HG03139 (cell line): Measurements from ENCODE around the gene COMMD8.
A peak's percentile ranks its signal among the peaks of the same experiment; 100 is the strongest.

Experiments
- ATAC-seq: cut with Tn5 transposase; IDR thresholded peaks from one replicate; pipeline ENCODE4 v1.9.1; 2021; ENCODE audit not compliant: unreplicated experiment

COMMD8 gene

DNA sequence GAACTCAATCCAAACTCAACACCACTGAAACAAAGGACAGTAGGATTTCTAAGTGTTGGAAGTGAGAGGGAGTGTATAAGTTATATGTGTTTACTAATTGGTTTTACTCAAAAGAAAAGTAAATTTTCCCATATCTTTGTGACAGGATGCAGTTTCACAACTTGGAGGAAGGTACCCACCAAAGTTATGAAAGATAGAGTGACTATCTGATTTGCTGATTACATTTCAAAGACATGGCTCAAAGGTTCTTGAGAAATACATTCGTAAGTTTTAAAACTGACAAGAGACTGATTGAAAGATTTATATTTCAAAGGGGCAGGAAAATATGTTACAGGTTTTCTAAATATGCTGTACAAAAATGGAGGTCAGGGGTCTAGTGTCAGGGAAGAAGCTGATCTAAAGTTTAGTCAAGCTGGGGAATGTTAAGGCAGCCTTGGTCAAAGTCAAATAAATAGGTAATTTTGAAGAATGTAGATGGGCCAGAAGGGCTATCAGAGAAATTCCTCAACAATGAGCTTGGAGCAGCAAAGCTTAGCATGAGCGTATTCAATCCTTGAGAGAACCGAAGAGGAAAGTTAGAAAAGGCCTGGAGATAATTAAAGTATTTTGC is 9.7 kb upstream of the COMMD8 start:
- no peak for ATAC-seq

GRCh38 chr4:47471591-47471990 is 8.1 kb upstream of the COMMD8 start:
- no peak for ATAC-seq

GRCh38 chr4:47471064-47471463 is 7.6 kb upstream of the COMMD8 start:
- ATAC-seq = no peak

DNA sequence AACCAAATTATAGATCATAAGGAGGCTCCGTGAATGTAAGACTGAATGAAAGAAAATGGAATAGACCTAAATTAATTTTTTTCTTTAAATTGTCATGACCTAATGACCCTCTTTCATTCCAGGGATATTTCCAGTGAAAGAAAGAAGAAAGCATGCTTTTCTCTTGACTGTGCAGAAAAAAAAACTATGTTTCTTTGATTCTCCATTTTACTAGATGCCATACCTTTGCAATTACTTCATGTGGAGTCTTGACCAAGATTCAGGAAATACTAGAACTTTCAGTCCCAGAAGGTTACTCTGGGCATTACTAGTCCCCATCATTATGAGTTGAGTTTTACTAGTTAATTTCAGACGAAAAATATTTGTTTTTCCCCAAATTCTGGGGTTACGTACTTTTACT is 6.4 kb upstream of the COMMD8 start:
- no peak for ATAC-seq

DNA sequence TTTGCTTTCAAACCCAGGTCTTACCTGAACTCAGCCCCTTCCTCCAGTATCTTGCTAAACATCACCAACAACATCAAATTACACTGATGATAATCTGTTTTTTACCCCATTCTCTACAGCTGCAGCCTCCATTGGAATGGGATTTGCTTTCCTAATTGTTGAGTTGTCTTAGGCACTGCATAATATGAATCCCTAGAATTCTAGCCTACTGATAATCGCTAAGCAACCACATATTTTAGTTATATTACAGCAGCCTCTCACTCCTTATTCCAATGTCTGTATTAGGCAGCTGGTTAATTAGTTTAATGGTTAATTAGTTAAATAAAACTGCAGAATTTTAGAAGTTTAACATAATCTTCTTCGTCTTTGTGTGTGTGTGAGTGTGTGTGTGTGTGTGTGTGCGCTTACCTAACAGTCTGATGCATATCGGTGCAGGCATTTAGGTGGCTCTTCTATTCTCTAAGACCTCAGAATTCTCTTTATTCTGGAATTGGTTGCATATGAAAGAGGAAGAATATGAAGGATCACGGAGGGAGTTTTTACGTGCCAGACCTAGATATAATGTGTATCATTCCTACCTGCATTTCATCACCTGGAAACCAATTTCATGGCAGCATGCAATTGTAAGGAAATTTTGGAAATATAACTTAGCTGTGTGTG is 5.3 kb upstream of the COMMD8 start:
- ATAC-seq = no peak

GRCh38 chr4:47466056-47466785 is 2.7 kb upstream of the COMMD8 start:
- ATAC-seq = no peak

DNA sequence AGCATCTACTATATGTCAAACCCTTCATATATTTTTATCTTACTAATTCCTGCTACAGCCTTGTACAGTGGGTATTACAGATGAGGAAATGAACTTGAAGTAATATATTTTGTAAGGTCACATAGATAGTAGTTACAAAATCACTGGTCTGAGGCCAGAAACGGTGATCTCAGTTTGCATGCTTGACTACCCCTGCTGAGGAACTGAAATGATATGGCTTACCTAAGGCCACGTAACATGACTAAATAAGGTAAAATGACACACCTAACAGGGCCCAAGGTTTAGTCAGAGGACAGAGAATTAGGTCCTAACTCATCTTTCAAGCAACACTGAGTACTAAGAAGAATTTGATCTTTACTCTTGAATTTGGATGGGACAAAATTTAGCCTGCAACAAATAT is 1.5 kb upstream of the COMMD8 start:
- ATAC-seq = peak; percentile 23

DNA sequence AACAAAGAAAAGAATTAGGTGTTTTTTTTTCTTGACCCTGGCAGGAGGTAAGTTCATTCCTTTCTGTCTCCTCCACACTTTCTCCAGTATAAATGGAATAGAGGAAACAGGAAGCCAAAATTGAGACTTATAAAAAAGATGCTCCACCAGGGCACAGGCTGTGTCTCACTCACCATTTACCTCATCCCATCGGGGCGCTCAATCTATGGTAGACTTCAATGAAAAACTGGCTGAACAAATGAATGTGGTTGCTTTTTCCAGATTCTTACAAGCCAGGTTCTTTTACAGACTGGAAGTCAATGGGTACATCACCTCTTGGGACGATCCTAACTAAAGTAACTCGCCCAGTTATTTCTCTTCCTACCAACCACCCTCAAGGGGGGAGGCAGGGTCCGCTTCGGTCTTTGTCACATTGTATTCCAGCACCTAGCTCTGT is 685 bp downstream of the COMMD8 start:
- ATAC-seq = peak; percentile 19

- no peak for ATAC-seq
Observed at GRCh38 chr4:47451657-47452056, 11.8 kb downstream of the COMMD8 start.

- no peak for ATAC-seq
Observed at GRCh38 chr4:47444031-47444430, 19.5 kb downstream of the COMMD8 start.

DNA sequence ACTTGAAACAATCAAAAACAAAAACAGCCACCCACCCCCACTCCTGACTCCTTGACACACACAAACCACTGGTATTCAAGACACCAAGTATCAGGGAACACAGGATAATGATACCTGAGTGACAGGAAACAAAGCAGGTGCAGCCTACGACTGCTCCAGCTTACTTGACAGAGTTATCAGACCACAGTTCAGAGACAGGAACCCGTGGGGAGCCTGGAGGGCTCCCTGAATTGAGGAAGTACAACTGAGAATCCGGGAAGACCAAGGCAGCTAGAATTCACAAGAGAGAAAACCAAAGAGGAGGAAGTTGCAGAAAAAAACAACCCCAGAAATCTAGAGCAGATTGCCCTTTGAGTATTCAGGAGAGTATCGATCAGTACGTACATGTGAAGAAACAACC is 20.5 kb downstream of the COMMD8 start:
- ATAC-seq = peak; percentile 95

- no peak for ATAC-seq
Observed at GRCh38 chr4:47434931-47435330, 28.6 kb downstream of the COMMD8 start.

- ATAC-seq = no peak
Observed at GRCh38 chr4:47432749-47433148, 30.8 kb downstream of the COMMD8 start.

DNA sequence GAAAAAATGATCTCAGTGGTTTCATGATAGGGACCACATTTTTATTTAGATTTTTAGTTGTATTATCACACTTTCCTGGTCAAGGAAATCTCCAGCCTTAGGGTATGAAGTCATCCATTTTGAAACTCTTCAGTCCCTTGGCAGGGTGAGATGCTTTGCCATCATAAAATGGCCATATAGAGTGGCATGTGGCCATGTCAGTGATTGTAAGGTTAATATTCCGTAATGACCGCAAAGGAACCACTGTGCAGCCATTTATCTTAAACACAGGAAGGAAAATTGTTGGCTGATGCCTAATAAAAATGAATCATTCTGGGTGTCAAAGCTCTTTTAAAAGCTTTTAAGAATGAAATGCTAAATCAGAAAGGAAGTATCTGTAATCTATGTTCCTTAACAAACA is 35.6 kb downstream of the COMMD8 start:
- no peak for ATAC-seq

- no peak for ATAC-seq
Observed at GRCh38 chr4:47425628-47426027, 37.9 kb downstream of the COMMD8 start.

GRCh38 chr4:47419296-47419695 is 44.2 kb downstream of the COMMD8 start:
- no peak for ATAC-seq

- ATAC-seq = no peak
Observed at GRCh38 chr4:47418147-47418546, 45.4 kb downstream of the COMMD8 start.

GRCh38 chr4:47415719-47416118 is 47.8 kb downstream of the COMMD8 start:
- ATAC-seq = no peak

DNA sequence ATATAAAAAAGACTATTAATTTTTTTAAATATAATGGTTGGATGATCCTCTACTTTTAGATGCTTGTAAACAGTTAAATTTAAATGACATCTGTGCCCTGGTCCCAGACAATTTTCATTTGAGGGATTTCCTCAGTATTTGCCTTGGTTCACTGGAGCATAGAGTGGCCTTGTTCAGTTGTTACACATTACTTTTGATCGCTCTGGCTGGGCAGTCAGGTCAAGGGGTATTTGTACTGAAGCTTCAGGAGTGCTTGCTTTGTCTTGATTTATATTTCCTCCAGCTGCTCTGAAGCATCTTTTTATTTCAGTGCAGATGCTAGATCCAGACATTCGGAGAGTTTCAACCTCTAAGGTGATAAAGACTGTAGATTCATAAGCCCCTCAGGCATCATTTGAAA is 50.0 kb downstream of the COMMD8 start:
- peak; percentile 76 for ATAC-seq

DNA sequence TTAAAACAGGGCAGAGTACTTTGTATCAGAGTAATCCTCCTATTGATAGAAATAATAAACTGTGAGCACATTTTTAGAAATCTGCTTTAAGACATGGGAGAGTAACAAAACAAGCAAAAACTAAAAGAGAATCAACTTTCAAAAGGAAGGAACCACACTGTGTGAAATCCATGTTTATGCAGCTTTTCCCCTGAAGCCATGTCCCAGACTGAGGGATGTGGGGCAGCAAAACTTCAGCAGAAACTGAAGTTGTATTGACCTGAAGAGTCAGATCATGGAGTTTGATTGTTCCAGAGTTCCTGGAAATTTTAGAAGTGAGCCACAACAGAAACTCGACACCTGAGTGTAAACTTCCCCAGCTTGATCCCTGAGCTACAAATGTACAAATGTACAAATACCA is 53.2 kb downstream of the COMMD8 start:
- no peak for ATAC-seq

GRCh38 chr4:47406408-47406807 is 57.1 kb downstream of the COMMD8 start:
- no peak for ATAC-seq
